ACC112 (cell line): ENCODE results near the gene TUBB6.

Experiments used
- H2AFZ ChIP-seq: fragments of 200-600 bp; sonication (generic); one replicate; pipeline ENCODE4 v1.6.0; 2017; ENCODE audit warnings: antibody characterized with exemption, low read length; ENCODE audit not compliant: unreplicated experiment
- H3K27ac ChIP-seq: fragments of 200-600 bp; sonication (generic); 2 replicates; pipeline ENCODE4 v1.5.1; 2014; ENCODE audit warnings: low read depth, mild to moderate bottlenecking, antibody characterized with exemption, low read length, moderate library complexity
- H3K27me3 ChIP-seq: fragments of 200-600 bp; sonication (generic); 2 replicates; pipeline ENCODE4 v1.6.1; 2014; ENCODE audit warnings: mild to moderate bottlenecking, antibody characterized with exemption, low read length, moderate library complexity, mixed read lengths; ENCODE audit not compliant: insufficient read depth
- H3K36me3 ChIP-seq: fragments of 200-600 bp; sonication (generic); 2 replicates; pipeline ENCODE4 v1.6.1; 2016; ENCODE audit warnings: mild to moderate bottlenecking, antibody characterized with exemption, low read length, moderate library complexity, mixed read lengths; ENCODE audit not compliant: insufficient read depth
- H3K4me1 ChIP-seq: fragments of 200-600 bp; sonication (generic); one replicate; pipeline ENCODE4 v1.6.1; 2016; ENCODE audit warnings: low read length, mixed read lengths; ENCODE audit not compliant: insufficient read depth, unreplicated experiment, control insufficient read depth
- H3K4me3 ChIP-seq: fragments of 200-600 bp; sonication (generic); 2 replicates; pipeline ENCODE4 v1.5.1; 2014; ENCODE audit warnings: mild to moderate bottlenecking, low read depth, low read length
- H3K79me2 ChIP-seq: fragments of 200-600 bp; sonication (generic); one replicate; pipeline ENCODE4 v1.6.0; 2016; ENCODE audit warnings: low read length; ENCODE audit not compliant: control insufficient read depth, unreplicated experiment, insufficient read depth

Gene TUBB6

DNA sequence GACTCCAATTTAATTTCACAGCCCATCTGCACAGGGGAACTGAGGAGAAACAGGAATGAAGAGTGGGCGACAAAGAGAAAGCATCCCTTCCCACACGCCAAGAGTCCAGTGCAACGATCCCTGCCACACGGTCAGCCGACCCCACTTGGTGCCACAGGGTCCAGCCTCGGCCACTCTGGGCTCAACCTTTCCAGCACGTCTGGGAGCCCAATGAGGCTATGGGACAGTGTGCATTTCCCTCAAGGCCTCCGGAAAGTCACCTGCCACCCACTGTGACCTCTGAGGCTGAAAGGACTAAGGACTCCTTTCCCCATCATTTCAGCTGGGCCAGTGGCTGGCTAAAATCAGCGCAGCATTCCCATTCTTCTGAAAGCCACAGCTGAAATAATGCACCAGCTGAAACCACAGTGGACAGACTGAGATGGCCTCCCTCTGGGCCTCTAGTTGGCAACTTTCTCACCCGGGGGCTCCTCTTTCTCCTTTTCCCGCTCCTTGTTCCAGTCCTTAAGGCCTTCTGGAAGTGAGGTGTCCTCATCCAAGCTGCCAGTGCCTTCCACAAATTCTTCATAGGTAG, 21.2 kb downstream of the TUBB6 start:
- no peak overlapping the region for H3K27ac ChIP-seq

DNA sequence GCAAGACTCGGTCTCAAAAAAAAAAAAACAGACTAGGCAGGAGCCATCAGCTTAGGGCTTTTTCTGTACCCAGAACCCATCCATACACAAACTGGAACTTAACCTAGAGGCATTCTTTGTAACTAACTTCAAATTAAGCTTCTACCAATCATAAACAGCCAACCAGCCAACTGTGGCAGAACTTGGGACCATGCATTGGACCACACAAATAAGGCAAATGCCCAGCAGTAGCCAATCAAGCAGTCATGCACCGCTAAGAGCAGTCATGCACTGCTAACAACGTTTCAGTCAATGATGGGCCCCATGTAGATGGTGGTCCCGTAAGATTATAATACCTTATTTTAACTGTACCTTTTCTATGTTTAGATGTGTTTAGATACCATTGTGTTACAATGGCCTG, 22.7 kb downstream of the TUBB6 start:
- peaks cover 24% of the 10 kb centered on the region for H3K36me3 ChIP-seq
- H3K4me1 ChIP-seq: peaks cover 5% of the 10 kb centered on the region
- H3K4me3 ChIP-seq: no peak overlapping the region
- H3K79me2 ChIP-seq: no peaks in the 10 kb centered on the region
- no peak overlapping the region for H3K27ac ChIP-seq
- no peaks in the 10 kb centered on the region for H3K27me3 ChIP-seq
- no peak overlapping the region for H2AFZ ChIP-seq

More for the DNA sequence above, 21.2 kb downstream of the TUBB6 start:
- H3K36me3 ChIP-seq: peaks cover 30% of the 10 kb centered on the region
- no peak overlapping the region for H3K4me3 ChIP-seq
- peaks cover 8% of the 10 kb centered on the region for H3K79me2 ChIP-seq
- H3K4me1 ChIP-seq: peaks cover 5% of the 10 kb centered on the region
- no peak overlapping the region for H2AFZ ChIP-seq
- no peaks in the 10 kb centered on the region for H3K27me3 ChIP-seq

DNA sequence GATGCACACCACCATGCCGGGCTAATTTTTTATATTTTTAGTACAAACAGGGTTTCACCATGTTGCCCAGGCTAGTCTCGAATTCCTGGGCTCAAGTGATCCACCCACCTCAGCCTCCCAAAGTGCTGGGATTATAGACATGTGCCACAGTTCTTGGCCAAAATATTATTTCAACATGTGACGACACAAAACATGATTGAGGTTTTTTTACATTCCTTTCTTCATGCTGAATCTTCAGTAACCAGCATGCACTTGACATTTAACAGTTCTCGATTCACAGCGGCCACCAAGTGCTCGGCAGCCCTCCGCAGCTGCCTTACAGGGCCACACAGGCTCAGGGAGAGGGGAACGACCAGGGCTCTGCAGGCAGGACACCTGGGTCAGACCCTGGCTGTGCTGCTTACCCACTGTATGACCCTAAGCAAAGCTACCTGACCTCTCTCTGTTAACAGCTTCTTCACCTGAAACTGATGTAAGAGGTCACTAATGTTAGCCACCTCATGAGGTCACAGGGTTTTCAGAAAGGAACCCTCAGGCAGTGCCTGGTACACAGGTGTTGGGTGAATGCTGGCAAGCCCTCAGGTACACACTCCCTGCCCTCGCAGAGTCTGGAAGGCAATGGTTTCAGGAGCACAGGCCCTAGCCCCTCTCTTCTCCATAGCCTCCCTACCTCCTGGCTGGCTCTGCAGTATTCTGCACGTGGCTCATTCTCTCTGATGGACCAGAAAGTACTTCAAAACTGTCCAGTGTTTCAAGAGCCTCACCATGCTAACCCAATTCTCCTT, 25.7 kb downstream of the TUBB6 start:
- Histone ChIP-seq H3K27me3 (no peaks in the 10 kb centered on the region), H3K79me2 (no peaks in the 10 kb centered on the region), H2AFZ (no peak overlapping the region), H3K4me1 (peaks cover 11% of the 10 kb centered on the region), H3K36me3 (peaks cover 15% of the 10 kb centered on the region), H3K27ac (no peak overlapping the region), H3K4me3 (no peak overlapping the region)

DNA sequence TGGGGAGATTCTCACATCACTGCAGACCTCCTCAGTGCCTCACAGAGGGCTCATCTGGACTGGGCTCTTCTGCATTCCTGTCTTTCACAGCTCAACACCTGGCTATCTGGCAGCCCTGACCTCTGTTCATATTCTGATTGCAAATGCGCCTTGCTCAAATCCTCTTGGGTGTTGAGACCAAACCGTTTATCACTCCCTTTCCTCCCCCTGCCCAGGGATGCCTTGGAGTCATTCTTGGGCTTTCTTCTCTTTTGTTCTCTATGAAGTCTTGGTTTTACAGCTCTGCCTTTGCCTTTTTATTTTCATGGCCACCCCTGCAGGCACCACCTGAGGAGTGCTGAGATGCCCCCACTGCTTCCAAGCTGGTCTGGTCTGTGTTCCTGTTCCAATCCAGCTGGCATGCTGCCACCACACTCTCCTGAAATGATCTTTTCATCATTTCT, 26.3 kb downstream of the TUBB6 start:
- H3K27me3 ChIP-seq: no peaks in the 10 kb centered on the region
- no peak overlapping the region for H3K27ac ChIP-seq
- H3K79me2 ChIP-seq: no peaks in the 10 kb centered on the region
- peaks cover 14% of the 10 kb centered on the region for H3K36me3 ChIP-seq
- no peak overlapping the region for H3K4me3 ChIP-seq
- no peak overlapping the region for H2AFZ ChIP-seq
- peaks cover 11% of the 10 kb centered on the region for H3K4me1 ChIP-seq

DNA sequence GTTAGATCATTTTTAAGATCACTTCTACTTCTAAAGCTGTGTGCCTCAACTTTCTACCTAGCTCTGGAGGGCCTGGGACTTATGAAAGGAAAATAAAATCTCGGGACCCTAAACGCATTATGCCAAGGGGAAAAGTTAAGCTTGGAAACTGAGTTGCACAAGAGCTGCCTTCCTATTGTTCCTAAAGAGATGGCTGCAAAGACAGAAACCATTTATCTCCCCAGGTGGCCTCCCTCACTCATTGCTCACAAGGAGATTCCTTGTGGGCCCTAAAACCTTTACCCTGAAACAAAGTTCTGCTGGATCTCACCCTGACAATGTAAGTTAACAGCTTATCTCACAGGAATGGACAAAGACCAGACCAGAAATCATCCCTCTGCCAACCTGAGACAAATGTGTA, 26.8 kb downstream of the TUBB6 start:
- Histone ChIP-seq H3K4me1 (peaks cover 11% of the 10 kb centered on the region), H2AFZ (no peak overlapping the region), H3K27ac (no peak overlapping the region), H3K79me2 (no peaks in the 10 kb centered on the region), H3K4me3 (no peak overlapping the region), H3K36me3 (peaks cover 12% of the 10 kb centered on the region), H3K27me3 (no peaks in the 10 kb centered on the region)

DNA sequence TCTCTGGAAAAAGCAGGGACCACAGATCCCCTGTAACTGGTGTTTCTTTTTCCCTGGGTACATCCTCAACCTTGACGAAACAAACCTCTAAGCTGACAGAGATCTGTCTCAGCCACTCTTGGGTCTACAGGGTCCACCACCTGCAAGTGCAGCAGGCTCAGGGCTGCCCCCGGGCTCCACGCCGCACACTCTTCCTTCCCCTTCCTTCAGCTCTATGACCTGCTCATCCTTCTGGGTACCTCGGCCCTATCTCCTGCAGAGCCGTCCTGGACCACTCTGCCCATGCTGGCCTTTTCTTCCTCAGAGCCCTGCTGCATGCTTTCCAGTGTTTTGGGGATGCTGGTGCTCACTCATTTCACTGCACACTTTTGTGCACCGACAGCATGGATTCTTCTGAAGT, 27.5 kb downstream of the TUBB6 start:
- Histone ChIP-seq H3K4me1 (peaks cover 11% of the 10 kb centered on the region), H2AFZ (no peak overlapping the region), H3K27me3 (no peaks in the 10 kb centered on the region), H3K4me3 (no peak overlapping the region), H3K36me3 (peaks cover 12% of the 10 kb centered on the region), H3K79me2 (no peaks in the 10 kb centered on the region), H3K27ac (no peak overlapping the region)

DNA sequence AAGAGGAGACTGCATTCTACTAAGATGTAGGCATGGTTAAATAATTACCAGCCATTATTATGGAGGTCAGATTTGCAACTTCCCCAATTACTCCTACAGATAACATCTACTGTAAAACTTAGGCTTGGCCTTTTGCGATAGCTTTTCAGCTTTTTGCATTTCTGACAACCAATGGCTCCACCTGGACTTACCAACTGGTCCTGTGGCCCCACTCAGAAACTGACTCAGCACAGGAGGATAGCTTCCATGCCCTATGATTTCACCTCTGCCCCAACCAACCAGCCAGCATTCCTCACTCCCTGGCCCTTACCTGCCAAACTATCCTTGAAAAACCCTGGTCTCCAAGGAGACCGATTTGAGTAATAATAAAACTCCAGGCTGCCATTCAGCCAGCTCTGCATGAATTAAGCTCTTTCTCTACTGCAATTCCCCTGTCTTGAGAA, 28.2 kb downstream of the TUBB6 start:
- Histone ChIP-seq H3K27me3 (no peaks in the 10 kb centered on the region), H2AFZ (no peak overlapping the region), H3K27ac (no peak overlapping the region), H3K36me3 (peaks cover 9% of the 10 kb centered on the region), H3K79me2 (no peaks in the 10 kb centered on the region), H3K4me3 (no peak overlapping the region), H3K4me1 (peaks cover 11% of the 10 kb centered on the region)

DNA sequence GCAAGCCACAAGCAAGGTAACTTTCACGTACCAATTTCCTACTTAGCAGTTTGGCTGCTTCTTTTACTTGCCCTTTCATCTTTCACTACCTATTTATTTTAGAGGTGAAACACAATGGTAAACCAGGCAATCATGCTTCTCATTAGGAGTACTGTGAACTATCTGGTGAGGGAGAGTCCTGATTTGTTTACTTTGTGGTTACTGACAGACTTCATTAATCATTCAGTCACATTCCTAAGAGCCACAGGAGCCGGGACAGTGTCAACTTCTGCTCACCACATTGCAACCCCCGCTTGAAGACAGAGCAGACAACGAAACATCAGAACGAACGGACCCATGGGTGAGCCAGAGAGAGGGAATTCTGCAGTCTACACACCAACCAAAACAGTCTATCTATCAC, 28.8 kb downstream of the TUBB6 start:
- Histone ChIP-seq H3K27ac (no peak overlapping the region), H3K4me3 (no peak overlapping the region), H3K36me3 (peaks cover 9% of the 10 kb centered on the region), H3K79me2 (no peaks in the 10 kb centered on the region), H2AFZ (no peak overlapping the region), H3K4me1 (peaks cover 11% of the 10 kb centered on the region), H3K27me3 (no peaks in the 10 kb centered on the region)

DNA sequence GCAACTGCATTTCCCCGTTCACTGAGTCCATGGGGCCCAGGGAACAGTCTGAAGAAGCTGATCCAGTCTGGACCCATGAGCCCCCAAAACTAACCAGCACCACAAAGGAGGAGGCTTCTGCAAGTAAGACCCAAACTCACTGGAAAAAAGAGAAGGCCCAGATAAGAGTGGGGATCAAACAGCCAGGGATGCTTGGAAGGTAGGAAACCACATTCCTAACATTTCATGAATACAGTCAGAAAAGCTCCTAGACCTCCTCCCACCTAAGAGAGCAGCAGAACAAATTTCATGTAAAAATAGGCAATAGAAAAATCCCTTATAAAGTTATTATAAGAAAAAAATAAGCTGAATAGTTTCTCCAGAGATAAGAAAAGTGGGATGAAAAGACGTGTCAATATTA, 30.3 kb downstream of the TUBB6 start:
- Histone ChIP-seq H3K36me3 (peaks cover 9% of the 10 kb centered on the region), H3K4me3 (no peak overlapping the region), H3K27ac (no peak overlapping the region), H3K79me2 (no peaks in the 10 kb centered on the region), H3K4me1 (peaks cover 11% of the 10 kb centered on the region), H2AFZ (no peak overlapping the region), H3K27me3 (no peaks in the 10 kb centered on the region)

DNA sequence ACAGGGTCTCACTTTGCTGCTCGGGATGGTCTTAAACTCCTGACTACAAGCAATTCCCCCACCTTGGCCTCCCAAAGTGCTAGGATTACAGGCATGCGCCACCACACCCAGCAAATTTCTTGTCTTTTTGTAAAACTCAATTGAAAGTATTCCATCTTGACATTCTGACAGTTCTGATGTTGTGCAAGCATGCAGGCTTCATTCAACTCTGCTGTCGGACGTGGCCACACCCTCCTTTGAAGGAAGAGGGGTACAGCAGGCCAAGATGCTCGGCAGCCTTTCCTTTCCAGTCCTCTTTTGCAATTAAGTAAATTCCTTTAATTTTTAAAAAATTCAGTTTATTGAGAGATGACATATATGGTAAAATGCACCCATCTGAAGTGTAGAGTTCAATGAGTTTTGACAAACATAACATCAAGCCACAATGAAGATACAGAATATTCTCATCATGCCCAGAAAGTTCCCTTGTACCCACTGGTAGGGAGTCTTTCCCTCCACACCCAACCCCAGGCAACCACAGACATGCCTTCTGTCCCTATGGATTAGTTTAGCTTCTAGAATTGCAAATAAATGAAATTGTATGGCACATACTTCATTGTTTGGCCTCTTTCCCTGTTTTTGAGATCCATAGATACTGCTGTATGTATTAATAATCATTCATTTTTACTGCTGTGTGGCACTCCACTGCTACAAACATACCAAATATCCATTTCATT, 33.1 kb downstream of the TUBB6 start:
- Histone ChIP-seq H2AFZ (no peak overlapping the region), H3K27me3 (no peaks in the 10 kb centered on the region), H3K36me3 (no peaks in the 10 kb centered on the region; the same call in 1 of the 2 replicates), H3K79me2 (no peaks in the 10 kb centered on the region), H3K4me1 (peaks cover 11% of the 10 kb centered on the region), H3K4me3 (no peak overlapping the region), H3K27ac (no peak overlapping the region)
